ENCODE data around the gene FUOM. TPM values are rescaled to one million over a fixed set of nuclear protein-coding genes. Genes with fewer than 3 reads are reported as not detected.
A peak's percentile ranks its signal among the peaks of the same experiment; 100 is the strongest.
"Not testable (repeated sequence)": the region's sequence is repeated elsewhere in the genome, so short reads cannot be mapped to it uniquely, and the experiment has no call there.

The FUOM gene
- total RNA-seq, 1 donor from 2014 or later, result 13.0 TPM

GRCh38 chr10:133378251-133379096 is 20.7 kb upstream of the FUOM start:
- H3K27me3 Mint-ChIP-seq (ENCODE audit: unreplicated experiment), result peaks cover 18% of the 10 kb centered on the region

GRCh38 chr10:133377818-133378250 is 20.0 kb upstream of the FUOM start:
- Mint-ChIP-seq H3K9me3 (ENCODE audit: unreplicated experiment) (peaks cover 11% of the 10 kb centered on the region), H3K27me3 (ENCODE audit: unreplicated experiment) (peaks cover 18% of the 10 kb centered on the region)
- DNase-seq, result no peak

More at GRCh38 chr10:133378251-133379096, 20.7 kb upstream of the FUOM start:
- DNase-seq, result peak; percentile 66
- H3K4me1 Mint-ChIP-seq (ENCODE audit: low read depth, unreplicated experiment), result peaks cover 10% of the 10 kb centered on the region
- peaks cover 8% of the 10 kb centered on the region for H3K36me3 Mint-ChIP-seq (ENCODE audit: unreplicated experiment)
- no peak overlapping the region for H3K27ac Mint-ChIP-seq (ENCODE audit: unreplicated experiment)
- peak overlapping the region; percentile 71 for H3K4me3 Mint-ChIP-seq (ENCODE audit: unreplicated experiment)
- no peak for TF ChIP-seq CTCF (IDR thresholded peaks at IDR 0.05; ENCODE audit: partially characterized antibody, unreplicated experiment)
- H3K9me3 Mint-ChIP-seq (ENCODE audit: unreplicated experiment), result peaks cover 11% of the 10 kb centered on the region

DNA sequence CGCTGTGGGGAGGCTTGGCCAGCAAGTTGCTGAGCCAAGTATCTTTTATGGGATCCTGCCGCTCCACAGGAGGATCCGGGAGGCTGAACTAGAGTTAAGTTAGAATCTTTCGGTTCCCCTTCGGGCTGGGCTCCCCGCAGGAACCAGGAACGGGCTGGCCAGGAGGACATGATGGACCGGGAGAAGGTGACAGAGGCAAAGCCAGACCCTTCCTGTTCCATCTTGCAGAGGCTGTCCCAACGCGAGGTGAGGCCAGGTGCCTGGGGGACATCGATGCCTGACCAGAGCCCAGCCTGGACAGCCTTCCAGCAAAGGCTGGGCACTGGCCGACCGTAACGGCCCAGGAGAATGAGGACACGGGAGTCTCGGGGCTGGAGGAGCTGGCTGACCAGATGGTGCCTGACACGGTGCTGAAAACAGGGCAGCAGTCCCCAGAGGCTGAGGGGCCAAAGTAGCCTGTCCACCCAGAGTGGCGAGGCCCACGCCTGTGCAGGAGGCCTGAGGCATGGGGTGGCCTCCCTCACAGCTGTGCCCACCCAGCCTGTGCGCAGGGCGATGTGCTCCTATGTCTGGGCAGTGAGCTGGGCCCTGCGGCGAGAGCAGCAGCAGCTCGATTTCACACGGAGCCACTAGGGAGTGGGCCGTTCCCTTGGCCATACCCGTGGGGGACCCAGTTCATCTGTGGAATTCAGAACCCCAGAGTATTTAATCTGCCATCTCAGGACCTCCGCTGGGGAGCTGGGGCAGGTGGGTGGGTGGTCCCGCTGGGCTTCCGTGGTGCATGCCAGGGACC is 19.4 kb upstream of the FUOM start:
- no peak for DNase-seq
- Mint-ChIP-seq H3K36me3 (ENCODE audit: unreplicated experiment) (peaks cover 8% of the 10 kb centered on the region), H3K27me3 (ENCODE audit: unreplicated experiment) (peaks cover 18% of the 10 kb centered on the region), H3K9me3 (ENCODE audit: unreplicated experiment) (peaks cover 11% of the 10 kb centered on the region), H3K4me1 (ENCODE audit: low read depth, unreplicated experiment) (peaks cover 10% of the 10 kb centered on the region), H3K4me3 (ENCODE audit: unreplicated experiment) (no peak overlapping the region), H3K27ac (ENCODE audit: unreplicated experiment) (no peak overlapping the region)
- TF ChIP-seq CTCF (IDR thresholded peaks at IDR 0.05; ENCODE audit: partially characterized antibody, unreplicated experiment), result no peak

More at GRCh38 chr10:133377818-133378250, 20.0 kb upstream of the FUOM start:
- Mint-ChIP-seq H3K4me1 (ENCODE audit: low read depth, unreplicated experiment) (peaks cover 10% of the 10 kb centered on the region), H3K4me3 (ENCODE audit: unreplicated experiment) (peak overlapping the region; percentile 71), H3K27ac (ENCODE audit: unreplicated experiment) (no peak overlapping the region), H3K36me3 (ENCODE audit: unreplicated experiment) (peaks cover 8% of the 10 kb centered on the region)
- no peak for TF ChIP-seq CTCF (IDR thresholded peaks at IDR 0.05; ENCODE audit: partially characterized antibody, unreplicated experiment)

- H3K27me3 Mint-ChIP-seq (ENCODE audit: unreplicated experiment), result peaks cover 18% of the 10 kb centered on the region
- H3K9me3 Mint-ChIP-seq (ENCODE audit: unreplicated experiment), result peaks cover 11% of the 10 kb centered on the region
- H3K27ac Mint-ChIP-seq (ENCODE audit: unreplicated experiment), result peak overlapping the region; percentile 56
- not testable (repeated sequence) for H3K36me3 Mint-ChIP-seq (ENCODE audit: unreplicated experiment); H3K4me1 Mint-ChIP-seq (ENCODE audit: low read depth, unreplicated experiment); DNase-seq; H3K4me3 Mint-ChIP-seq (ENCODE audit: unreplicated experiment)
Measured at GRCh38 chr10:133376183-133376582, 18.4 kb upstream of the FUOM start.

DNA sequence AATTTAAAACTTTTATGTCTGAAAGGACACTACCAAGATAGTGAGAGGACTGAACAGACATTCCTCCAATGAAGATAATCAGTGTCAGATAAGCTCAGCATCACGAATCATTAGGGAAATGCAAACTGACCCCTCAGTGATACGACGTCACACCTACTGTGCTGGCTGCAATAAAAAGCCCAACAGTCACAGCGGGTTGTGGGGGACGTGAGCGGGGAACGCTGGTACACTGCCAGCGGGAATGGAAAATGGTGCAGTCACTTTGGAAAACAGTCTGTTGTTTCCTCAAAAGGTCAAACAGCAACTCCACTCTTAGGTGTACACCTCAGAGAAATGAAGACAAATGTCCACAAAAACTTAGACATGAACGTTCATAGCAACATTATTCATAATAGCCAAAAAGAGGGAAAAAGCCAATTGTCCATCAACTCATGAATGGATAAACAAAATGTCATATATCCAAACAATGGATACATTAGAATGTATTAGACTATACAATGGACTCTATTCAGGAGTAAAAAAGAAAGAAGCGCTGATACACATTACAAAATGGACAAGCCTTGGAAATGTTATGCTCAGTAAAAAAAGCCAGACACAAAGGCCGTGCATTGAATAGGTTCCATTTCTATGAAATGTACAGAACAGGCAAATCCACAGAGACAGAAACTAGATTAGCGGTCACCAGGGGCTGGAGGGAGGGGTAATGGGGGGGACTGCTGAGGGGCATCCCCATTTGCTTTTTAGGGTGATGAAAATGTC is 17.7 kb upstream of the FUOM start:
- no peak overlapping the region for H3K4me3 Mint-ChIP-seq (ENCODE audit: unreplicated experiment)
- peaks cover 11% of the 10 kb centered on the region for H3K9me3 Mint-ChIP-seq (ENCODE audit: unreplicated experiment)
- H3K36me3 Mint-ChIP-seq (ENCODE audit: unreplicated experiment), result peaks cover 8% of the 10 kb centered on the region
- H3K4me1 Mint-ChIP-seq (ENCODE audit: low read depth, unreplicated experiment), result peaks cover 6% of the 10 kb centered on the region
- peaks cover 16% of the 10 kb centered on the region for H3K27me3 Mint-ChIP-seq (ENCODE audit: unreplicated experiment)
- no peak for DNase-seq
- no peak for TF ChIP-seq CTCF (IDR thresholded peaks at IDR 0.05; ENCODE audit: partially characterized antibody, unreplicated experiment)
- H3K27ac Mint-ChIP-seq (ENCODE audit: unreplicated experiment), result no peak overlapping the region

All from glutamatergic neuron (in vitro differentiated cells).